Activated CD8-positive, alpha-beta T cell treated with anti-CD3 and anti-CD28 coated beads for 36 hours (primary cell): ENCODE measurements around the gene NRAP. TPM values are rescaled to one million over a fixed set of nuclear protein-coding genes. Genes with fewer than 3 reads are reported as not detected.
A peak's percentile ranks its signal among the peaks of the same experiment; 100 is the strongest.

Source experiments
- ATAC-seq: fragments of 200-7000 bp; cut with Tn5 transposase; one replicate; pipeline ENCODE4 v1.10.0; 2021; ENCODE audit warnings: mild to moderate bottlenecking, moderate library complexity
- CTCF ChIA-PET: fragments of 350-600 bp; sonication (Branson Sonifier 250); formaldehyde crosslinking; loops from one replicate; lab custom pipeline; 2021; ENCODE audit warnings: antibody characterized with exemption; lab: Charles Lee
- POLR2A ChIA-PET: fragments of 350-600 bp; sonication (Branson Sonifier 250); formaldehyde crosslinking; loops from one replicate; lab custom pipeline; 2021; ENCODE audit warnings: antibody characterized with exemption; lab: Charles Lee
- DNase-seq: peaks from one replicate; pipeline ENCODE4 v3.0.0-alpha.2; 2020
- H3K27ac Mint-ChIP-seq: one replicate; pipeline ENCODE4 v1.8.0; 2021; ENCODE audit warnings: mild to moderate bottlenecking, mixed read lengths
- H3K27me3 Mint-ChIP-seq: one replicate; pipeline ENCODE4 v1.8.0; 2021; ENCODE audit warnings: mixed read lengths
- H3K36me3 Mint-ChIP-seq: one replicate; pipeline ENCODE4 v1.8.0; 2021; ENCODE audit warnings: low read depth, mixed read lengths
- H3K4me1 Mint-ChIP-seq: one replicate; pipeline ENCODE4 v1.8.0; 2021; ENCODE audit warnings: low read depth, mixed read lengths
- H3K4me3 Mint-ChIP-seq: one replicate; pipeline ENCODE4 v1.8.0; 2021; ENCODE audit warnings: mild to moderate bottlenecking, moderate library complexity, mixed read lengths
- H3K9me3 Mint-ChIP-seq: one replicate; pipeline ENCODE4 v1.8.0; 2021; ENCODE audit warnings: mixed read lengths
- intact Hi-C: fragments of 100-400 bp; cut with micrococcal nuclease; formaldehyde crosslinking; loops from one replicate; pipeline ENCODE4 v1.10.0; 2022
- total RNA-seq, 2 experiments: library from RNA; stranded (reverse); gene quantifications; one replicate each; pipeline ENCODE4 v1.2.3, GENCODE V29; 2021
- TF ChIP-seq, protein P1 (sequence below): fragments of 200-600 bp; IDR thresholded peaks from one replicate; pipeline ENCODE4 v1.8.0; 2022; ENCODE audit warnings: antibody characterized with exemption, mild to moderate bottlenecking

The NRAP gene
- total RNA-seq, 2 experiments from 2014 or later, result not detected

DNA sequence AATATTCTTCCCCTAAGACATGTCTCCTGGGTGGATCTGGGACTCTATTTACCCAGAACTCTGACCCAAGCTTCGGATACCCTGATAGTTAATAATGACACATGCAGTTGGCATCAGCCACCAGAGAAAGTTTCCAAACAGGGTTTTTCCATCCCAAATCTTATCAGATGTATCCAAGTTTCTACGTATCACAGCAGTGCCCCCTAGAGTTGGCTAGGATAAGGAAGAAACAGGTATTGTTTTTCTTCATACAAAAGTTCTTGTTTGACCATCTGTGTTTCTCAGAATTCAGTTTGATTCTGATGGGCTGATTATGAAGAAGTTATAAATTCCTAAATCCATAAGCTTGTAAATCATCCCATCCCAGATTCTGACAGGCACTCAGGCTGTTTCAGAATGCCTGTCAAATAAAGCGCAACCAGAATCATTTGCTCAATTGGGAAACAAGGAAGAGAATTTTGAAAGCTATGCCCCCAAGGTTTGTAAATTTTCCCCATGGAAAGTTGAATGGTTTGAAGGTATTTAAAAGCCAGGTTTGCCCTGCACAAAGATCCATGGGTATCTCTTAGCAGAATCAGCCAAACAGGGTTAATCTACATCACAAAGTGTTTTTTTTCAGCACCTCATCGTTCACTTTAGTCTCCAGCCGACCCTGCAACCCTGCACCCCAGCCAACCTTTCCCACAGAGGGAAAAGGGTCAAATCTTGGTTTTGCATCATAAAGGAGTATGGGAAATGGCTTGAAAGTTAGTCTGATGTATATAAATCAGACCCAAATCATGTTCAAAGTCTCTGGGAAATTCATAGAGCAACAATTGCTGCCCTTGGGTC, 47.4 kb downstream of the NRAP start:
- DNase-seq (no peak), ATAC-seq (no peak)
- H3K9me3 Mint-ChIP-seq, result no peaks in the 10 kb centered on the region
- intact Hi-C loops, result no loop called here
- CTCF ChIA-PET, result interaction anchor here (0.6 to 1.1 kb wide), 4 partner anchors 9 to 83 kb away, joined by 3 to 5 read pairs (median 4); no protein-coding TSS in a partner anchor
- H3K4me1 Mint-ChIP-seq, result no peaks in the 10 kb centered on the region
- no peak overlapping the region for H3K27ac Mint-ChIP-seq
- no peaks in the 10 kb centered on the region for H3K36me3 Mint-ChIP-seq
- POLR2A ChIA-PET, result no interaction called here
- peaks cover 46% of the 10 kb centered on the region for H3K27me3 Mint-ChIP-seq
- H3K4me3 Mint-ChIP-seq, result no peak overlapping the region
- TF ChIP-seq, protein P1, sequence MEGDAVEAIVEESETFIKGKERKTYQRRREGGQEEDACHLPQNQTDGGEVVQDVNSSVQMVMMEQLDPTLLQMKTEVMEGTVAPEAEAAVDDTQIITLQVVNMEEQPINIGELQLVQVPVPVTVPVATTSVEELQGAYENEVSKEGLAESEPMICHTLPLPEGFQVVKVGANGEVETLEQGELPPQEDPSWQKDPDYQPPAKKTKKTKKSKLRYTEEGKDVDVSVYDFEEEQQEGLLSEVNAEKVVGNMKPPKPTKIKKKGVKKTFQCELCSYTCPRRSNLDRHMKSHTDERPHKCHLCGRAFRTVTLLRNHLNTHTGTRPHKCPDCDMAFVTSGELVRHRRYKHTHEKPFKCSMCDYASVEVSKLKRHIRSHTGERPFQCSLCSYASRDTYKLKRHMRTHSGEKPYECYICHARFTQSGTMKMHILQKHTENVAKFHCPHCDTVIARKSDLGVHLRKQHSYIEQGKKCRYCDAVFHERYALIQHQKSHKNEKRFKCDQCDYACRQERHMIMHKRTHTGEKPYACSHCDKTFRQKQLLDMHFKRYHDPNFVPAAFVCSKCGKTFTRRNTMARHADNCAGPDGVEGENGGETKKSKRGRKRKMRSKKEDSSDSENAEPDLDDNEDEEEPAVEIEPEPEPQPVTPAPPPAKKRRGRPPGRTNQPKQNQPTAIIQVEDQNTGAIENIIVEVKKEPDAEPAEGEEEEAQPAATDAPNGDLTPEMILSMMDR, result peak; percentile 31

- DNase-seq, result no peak
- Mint-ChIP-seq H3K4me1 (no peaks in the 10 kb centered on the region), H3K36me3 (no peaks in the 10 kb centered on the region), H3K4me3 (no peak overlapping the region), H3K9me3 (no peaks in the 10 kb centered on the region), H3K27ac (no peak overlapping the region), H3K27me3 (peaks cover 38% of the 10 kb centered on the region)
- no peak for ATAC-seq
- CTCF ChIA-PET, result interaction anchor here (1.3 kb wide), 1 partner anchor 51 kb away, joined by 3 read pairs; no protein-coding TSS in a partner anchor
- intact Hi-C loops, result no loop called here
- TF ChIP-seq, protein P1, result no peak
- POLR2A ChIA-PET, result no interaction called here
These were observed 49.7 kb downstream of the NRAP start for GRCh38 chr10:113613977-113614690.

DNA sequence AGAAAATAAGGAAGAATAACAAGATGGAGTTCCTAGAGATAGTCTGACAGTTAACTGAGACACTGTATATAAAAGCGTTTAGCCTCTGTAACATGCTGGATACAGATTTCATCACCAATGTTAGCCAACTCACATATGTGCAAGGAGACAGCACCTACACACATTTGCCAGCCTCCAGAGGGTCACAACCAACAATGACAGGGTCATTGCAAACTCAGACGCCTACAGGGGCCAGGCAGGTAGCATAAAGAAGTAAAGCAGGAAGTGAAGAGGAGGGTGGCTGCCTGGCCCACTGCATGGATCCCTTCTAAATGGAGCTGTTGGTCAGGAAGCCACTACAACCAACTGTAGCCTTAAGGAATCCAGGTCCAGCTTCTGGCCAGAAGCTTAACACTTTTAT, 50.4 kb downstream of the NRAP start:
- intact Hi-C loops, result no loop called here
- POLR2A ChIA-PET, result interaction anchor here (0.6 kb wide), 1 partner anchor 852 kb away, joined by 3 read pairs; no protein-coding TSS in a partner anchor
- ATAC-seq, result no peak
- TF ChIP-seq, protein P1, result no peak
- Mint-ChIP-seq H3K27me3 (peaks cover 36% of the 10 kb centered on the region), H3K36me3 (no peaks in the 10 kb centered on the region), H3K4me1 (no peaks in the 10 kb centered on the region), H3K27ac (no peak overlapping the region), H3K4me3 (no peak overlapping the region), H3K9me3 (no peaks in the 10 kb centered on the region)
- CTCF ChIA-PET, result interaction anchor here (0.7 to 1.3 kb wide), 2 partner anchors 50 to 812 kb away, joined by 3 read pairs; no protein-coding TSS in a partner anchor
- DNase-seq, result no peak

- Mint-ChIP-seq H3K27me3 (peaks cover 30% of the 10 kb centered on the region), H3K4me1 (no peaks in the 10 kb centered on the region), H3K9me3 (no peaks in the 10 kb centered on the region), H3K27ac (no peak overlapping the region), H3K36me3 (no peaks in the 10 kb centered on the region), H3K4me3 (no peak overlapping the region)
- intact Hi-C loops, result no loop called here
- TF ChIP-seq, protein P1, result no peak
- DNase-seq, result no peak
- CTCF ChIA-PET, result interaction anchor here (0.8 kb wide), 1 partner anchor 55 kb away, joined by 3 read pairs; no protein-coding TSS in a partner anchor
- no peak for ATAC-seq
- POLR2A ChIA-PET, result interaction anchor here (0.5 kb wide), 1 partner anchor 799 kb away, joined by 3 read pairs; no protein-coding TSS in a partner anchor
These were observed 51.7 kb downstream of the NRAP start for GRCh38 chr10:113612154-113612553.
